IPS DF 4.7 (cell line): Measurements from ENCODE around the gene TNS4.

Experiments
- DNase-seq: peaks from one replicate; pipeline ENCODE4 v3.0.0-alpha.2; 2013; ENCODE audit warnings: low spot score; ENCODE audit errors: extremely low read depth

TNS4 gene

DNA sequence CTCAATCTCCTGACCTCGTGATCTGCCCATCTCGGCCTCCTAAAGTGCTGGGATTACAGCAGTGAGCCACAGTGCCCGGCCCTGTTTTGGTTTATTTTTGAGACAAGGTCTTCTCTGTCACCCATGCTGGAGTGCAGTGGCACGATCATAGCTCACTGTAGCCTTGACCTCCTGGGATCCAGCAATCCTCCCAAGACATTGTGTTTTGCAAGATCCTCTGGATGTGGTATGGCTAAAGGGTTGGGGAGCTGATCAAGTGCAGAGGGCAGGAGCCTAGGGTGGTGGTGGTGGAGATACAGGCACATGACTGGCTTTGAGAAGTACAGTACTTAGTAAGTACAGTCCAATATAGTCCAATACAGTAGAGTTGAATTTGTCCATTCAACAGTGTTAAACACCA, 16.6 kb upstream of the TNS4 start:
- no peak for DNase-seq

GRCh38 chr17:40517286-40517662, 15.9 kb upstream of the TNS4 start:
- no peak for DNase-seq

DNA sequence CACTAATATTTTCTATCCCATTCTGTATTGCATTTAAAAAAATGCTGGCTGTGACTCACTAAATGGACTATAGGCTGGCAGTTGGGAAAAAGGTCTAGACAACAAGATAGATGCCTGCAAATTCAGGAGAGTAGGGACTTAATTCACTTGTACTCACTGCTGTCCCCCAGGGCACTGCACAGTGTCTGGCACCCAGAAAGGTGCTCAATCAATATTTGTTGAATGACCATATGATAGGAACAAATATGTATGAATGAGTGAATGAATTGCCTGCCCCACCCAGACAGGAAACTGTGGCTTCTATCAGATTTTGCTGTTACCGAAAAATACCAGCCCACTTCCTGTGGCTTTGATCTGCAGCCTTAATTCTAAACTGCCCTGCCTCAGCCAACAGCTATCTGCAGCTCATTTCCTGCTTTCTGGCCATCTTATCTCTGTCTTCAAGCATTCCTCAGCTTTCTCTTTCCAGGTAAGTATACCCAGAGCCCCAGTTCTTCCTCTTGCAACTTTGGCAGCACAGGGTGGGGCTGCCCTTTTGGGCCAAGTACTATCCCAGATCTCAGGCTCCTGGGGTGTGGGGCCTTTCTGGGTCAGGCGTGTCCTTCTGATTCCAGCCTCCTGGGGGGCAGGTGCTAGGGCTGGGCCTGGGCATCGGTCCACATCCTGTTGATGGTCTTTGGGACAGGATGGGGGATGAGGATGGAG, 15.3 kb upstream of the TNS4 start:
- no peak for DNase-seq

- DNase-seq = no peak
Measured at GRCh38 chr17:40515491-40516041, 14.1 kb upstream of the TNS4 start.

DNA sequence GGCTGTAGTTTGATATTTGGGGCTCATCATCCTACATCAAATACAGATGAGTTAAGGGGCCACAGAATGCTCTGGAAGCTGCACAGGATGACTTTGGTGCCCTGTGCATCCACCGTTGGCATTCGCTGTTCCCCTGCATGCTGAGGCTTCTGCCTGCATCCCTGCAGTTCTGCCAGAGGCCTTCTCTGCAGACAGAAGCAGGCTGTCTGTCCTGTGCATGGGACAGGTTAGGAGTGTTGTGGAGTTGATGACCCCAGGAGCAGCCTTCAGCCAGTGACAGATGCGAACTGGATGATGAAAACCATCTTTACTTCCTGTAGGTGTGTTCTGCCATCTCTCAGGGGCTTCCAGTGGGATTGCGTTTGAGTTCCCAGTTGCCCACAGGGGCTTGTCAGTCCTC, 13.6 kb upstream of the TNS4 start:
- no peak for DNase-seq

GRCh38 chr17:40514013-40514875, 12.8 kb upstream of the TNS4 start:
- no peak for DNase-seq

DNA sequence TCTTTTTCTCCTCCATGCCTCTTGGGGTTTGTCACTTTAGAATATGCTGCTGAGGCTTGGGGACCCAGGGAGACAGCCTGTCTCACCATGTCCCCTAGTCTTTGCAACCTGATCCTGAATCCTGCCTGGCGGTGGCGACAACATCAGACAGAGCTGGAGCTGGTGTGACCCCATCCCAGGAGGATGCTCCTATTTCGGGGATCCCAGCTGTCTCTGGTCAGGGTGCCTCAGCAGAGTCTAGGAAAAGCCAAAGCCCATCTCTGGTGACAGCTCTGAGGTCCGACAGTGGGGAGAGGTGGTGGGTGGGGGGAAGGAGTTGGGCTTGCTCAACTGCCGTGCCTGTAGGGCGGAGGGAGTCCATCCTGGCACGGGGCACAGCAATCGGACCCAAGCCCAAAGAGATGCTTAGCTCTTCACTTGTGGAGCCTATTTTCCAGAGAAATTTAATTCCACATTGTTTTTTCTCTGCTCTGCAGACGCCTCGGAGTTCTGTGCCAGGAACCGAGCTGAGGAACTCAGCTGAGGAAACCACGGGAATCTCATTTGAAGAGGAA, 10.3 kb upstream of the TNS4 start:
- no peak for DNase-seq

GRCh38 chr17:40511136-40511535, 9.7 kb upstream of the TNS4 start:
- no peak for DNase-seq

DNA sequence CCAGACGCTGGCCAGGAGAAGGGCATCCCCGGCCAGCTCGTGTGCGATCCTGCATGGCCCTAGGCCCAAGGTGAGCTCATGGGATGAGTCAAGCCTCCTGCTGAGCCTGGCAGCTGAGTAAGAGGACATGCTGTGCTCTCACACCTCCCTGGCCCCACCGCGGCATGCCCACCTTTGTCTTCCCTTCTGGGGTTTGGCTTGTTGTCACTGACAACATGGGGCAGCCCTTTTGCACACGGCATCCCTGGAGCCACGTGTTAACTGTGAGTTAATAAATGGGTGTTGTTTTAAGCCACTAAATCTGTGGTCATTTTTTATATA, 8.9 kb upstream of the TNS4 start:
- no peak for DNase-seq

DNA sequence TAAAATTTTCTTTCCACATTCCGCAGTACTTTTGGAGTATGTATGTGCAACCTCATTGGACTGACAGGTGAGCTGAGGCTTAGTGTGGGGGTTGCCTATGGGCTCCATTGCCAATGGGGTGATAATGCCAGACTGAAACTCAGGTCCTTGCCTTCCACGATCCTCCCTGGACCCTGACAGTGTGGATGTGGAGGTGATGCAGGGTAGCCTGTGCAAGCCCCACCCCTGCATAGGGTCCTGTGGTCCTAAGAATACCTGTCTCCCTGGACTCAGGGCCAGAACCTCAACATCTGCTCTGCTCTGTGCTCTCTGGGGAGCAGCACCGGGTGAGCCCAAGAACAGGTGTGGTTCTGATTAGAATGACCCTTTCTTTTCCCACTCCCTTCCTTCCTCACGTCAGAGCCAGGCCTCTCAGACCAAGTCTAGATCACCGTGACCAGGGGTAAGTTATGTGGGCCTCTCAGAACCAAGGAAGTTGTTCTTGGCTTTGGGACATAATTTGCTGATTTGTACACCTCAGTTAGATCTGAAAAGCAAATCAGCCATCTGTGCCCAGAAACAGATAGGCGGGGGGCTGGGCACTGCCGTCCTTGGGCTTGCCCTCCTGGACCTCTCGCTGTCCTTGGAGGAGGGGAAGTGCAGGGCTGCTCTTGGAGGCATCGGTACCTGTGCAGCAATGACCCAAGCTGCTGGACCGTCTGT, 8.4 kb upstream of the TNS4 start:
- DNase-seq = no peak

DNA sequence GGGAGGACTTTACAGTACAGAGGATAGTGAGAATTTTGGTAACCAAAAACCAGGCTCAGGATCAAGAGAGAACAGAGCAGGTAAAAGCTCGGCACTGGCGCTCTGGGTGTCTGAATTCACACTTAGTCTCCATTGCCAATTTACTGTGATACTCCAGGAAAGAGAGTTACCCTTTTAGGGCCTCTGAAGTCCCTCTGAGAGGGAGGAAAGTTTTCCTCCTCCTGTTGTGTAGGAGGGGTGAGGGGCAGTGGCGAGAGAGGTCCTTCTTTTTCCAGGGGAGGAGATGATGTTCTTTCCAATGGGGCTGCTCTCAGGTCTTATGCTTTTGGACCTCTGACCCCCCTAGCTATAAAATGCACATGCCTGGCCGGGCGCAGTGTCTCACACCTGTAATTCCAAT, 5.4 kb upstream of the TNS4 start:
- no peak for DNase-seq

DNA sequence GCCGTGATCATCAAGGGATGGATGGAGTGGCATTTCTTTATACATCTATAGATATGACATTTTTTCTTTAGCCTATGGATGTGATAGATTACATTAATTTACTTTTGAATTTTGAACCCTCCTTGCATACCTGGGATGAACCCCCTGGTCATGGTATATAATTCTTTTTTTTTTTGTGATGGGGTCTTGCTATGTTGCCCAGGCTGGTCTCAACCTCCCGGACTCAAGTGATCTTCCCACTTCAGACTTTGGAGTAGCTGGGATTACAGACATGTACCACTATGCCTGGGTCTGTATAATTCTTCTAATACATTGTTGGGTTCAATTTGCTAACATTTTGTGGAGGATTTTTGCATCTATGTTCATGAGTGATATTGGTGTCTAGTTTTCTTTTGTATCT, 1.7 kb upstream of the TNS4 start:
- DNase-seq = no peak

DNA sequence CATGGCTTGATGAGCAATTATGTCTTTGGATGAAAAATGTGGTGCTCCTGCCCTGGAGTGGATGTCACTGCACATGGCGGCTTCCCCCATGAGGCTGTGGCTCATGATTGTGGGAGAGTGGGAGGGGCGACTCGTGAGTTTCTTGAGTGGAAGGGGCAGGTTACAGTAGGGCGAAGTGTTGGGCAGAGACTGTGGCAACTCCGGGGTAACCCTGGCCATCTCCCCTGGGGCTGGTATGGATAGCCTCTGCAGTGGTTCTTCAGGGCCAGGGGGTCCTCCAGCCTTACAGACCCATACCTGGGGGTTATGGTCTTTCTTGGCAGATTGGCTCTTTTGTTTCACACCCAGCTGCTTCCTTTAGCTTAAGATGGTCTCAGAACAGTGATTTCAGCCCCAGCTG, 1.3 kb upstream of the TNS4 start:
- no peak for DNase-seq

DNA sequence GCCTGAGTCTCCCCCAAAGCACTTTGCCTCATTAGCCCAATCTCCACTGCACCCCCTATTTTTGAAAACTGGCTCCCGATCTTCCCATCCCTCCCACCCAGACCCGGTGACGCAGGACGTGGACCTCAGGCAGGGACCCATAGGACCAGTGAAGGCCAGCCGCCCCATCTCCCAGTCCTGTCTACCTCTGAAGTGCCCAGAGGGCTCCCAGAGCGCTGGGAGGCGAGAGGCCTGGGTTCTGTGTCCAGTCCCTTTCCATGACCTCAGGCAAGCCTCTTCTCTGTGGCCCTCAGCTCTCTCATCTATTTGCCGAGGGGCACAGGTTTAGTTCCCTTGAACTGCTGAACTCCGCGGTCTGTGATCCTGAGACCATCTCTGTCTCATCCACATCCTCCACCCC, 714 bp downstream of the TNS4 start:
- DNase-seq = no peak

GRCh38 chr17:40500190-40500589, 1.2 kb downstream of the TNS4 start:
- DNase-seq = no peak

DNA sequence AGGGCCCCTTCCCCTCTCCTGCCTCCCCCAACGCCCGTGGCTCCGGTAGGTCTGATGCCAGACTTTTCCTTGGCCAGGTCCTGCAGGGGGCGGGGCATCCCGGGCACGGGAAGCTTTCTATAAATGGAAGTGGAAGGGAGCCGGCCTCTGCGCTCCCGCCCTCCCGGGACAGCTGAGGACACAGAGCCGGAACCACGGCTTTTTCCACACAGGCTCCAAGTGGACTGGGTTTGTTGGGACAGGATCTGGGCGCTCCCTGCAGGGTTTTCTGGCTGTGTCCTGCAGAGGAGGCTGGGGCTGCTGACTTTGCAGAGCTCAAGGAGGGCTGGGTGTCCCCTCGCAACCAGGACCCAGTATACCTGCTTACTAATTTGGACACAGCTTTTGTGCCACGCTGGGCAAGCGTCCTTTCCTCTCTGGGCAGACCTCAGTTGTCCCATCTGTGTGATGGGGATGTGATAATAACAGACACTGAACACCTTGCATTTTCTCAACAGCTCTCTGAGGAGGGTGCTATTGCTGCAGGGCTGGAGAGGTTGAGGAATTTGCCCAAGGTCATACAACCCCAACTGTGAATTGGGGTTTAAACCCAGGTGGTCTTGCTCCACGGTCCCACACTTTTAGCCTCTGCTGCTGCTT, 1.8 kb downstream of the TNS4 start:
- no peak for DNase-seq

GRCh38 chr17:40498281-40499084, 2.9 kb downstream of the TNS4 start:
- no peak for DNase-seq

DNA sequence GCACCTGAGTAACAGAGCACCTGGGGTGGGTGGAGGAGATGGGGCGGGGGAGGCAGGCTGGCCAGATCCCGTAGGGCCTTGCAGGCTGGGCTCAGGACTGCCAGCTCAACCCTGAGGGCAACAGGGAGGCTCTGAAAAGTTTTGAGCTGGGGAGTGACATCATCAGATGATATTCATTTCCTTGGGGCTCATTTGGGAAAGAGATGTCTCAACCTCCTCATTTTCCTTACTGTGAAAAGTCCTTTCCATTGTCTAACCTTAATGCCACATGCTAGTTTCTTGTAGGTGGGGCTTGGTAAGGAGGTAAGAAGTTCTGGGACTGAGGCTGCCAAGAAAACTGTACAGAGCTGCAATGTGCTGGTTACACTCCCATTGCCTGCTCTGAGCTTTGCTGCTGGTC, 3.7 kb downstream of the TNS4 start:
- DNase-seq = no peak

- no peak for DNase-seq
Measured at GRCh38 chr17:40496634-40497420, 4.6 kb downstream of the TNS4 start.

GRCh38 chr17:40496170-40496569, 5.3 kb downstream of the TNS4 start:
- no peak for DNase-seq
